Measurements from ENCODE around the gene HDAC11. TPM values are rescaled to one million over a fixed set of nuclear protein-coding genes. Genes with fewer than 3 reads are reported as not detected.
A peak's percentile ranks its signal among the peaks of the same experiment; 100 is the strongest.
"Not testable (repeated sequence)": the region's sequence is repeated elsewhere in the genome, so short reads cannot be mapped to it uniquely, and the experiment has no call there.

The HDAC11 gene
- 10 to 100 TPM; 24.0 to 36.1 TPM for total RNA-seq

DNA sequence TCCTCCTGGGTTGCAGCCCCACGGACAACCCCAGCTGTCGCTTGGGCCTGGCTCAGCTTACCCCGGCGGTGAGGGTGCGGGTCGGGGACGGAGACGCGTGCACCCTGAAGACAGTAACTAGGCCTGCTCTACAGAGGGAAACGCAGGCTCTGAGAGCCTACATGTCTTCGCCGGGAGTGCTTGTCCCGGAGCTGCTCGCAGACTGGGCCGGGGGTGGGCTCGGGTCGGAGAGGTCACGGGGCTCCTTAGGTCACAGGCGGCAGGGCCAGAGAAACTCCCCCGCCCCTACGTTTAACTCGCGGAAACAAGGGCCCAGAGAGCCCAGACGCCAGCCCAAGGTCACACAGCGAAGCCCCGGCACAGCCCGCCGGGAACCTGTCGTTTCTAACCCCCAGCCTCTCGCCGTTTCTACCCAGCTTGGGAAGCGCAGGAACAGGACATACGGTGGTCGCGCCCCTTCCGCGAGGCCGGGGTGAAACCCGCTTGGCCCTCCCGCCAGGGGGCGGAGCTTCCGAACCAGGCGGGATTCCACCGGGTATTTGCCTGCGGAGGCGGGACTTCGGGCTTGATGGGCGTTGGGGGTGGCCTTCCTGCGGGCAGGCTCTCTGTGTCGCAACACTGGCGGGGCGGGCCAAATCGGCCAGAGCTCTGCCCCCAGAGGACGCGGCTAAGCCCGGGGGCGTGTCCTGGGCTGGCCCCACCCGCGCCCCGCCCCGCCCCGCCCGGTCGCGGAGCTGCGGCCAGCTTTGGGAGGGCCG, at the start of gene HDAC11:
Gene HDAC11, plus strand, starts transcription at position 725 of the 758 bp plus-strand sequence. CDS start 42 bp downstream, outside the sequence.
- peak within 1 kb of the TSS; percentile 92 to 98 for H3K9ac ChIP-seq (ENCODE audit: low read depth in 2 of 2, low read length in 2 of 2)
- peak within 1 kb of the TSS; percentile 61 for H3K4me3 ChIP-seq
- H3K27ac ChIP-seq = peak within 1 kb of the TSS; percentile 75
- no peaks in the 10 kb centered on the region for H3K36me3 ChIP-seq
- peak; percentile 99 for DNase-seq
- H3K27me3 ChIP-seq = no peaks in the 10 kb centered on the region
- TF ChIP-seq, protein P1, sequence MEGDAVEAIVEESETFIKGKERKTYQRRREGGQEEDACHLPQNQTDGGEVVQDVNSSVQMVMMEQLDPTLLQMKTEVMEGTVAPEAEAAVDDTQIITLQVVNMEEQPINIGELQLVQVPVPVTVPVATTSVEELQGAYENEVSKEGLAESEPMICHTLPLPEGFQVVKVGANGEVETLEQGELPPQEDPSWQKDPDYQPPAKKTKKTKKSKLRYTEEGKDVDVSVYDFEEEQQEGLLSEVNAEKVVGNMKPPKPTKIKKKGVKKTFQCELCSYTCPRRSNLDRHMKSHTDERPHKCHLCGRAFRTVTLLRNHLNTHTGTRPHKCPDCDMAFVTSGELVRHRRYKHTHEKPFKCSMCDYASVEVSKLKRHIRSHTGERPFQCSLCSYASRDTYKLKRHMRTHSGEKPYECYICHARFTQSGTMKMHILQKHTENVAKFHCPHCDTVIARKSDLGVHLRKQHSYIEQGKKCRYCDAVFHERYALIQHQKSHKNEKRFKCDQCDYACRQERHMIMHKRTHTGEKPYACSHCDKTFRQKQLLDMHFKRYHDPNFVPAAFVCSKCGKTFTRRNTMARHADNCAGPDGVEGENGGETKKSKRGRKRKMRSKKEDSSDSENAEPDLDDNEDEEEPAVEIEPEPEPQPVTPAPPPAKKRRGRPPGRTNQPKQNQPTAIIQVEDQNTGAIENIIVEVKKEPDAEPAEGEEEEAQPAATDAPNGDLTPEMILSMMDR (IDR thresholded peaks at IDR 0.05) = no peak
- intact Hi-C loops (cut with DNase I) = no loop called here
- H3K9me3 ChIP-seq = no peaks in the 10 kb centered on the region
- peaks cover 6% of the 10 kb centered on the region for H3K4me1 ChIP-seq

- H3K9me3 ChIP-seq; intact Hi-C loops (cut with DNase I); H3K4me3 ChIP-seq; H3K27me3 ChIP-seq; H3K4me1 ChIP-seq; H3K9ac ChIP-seq (ENCODE audit: low read depth in 2 of 2, low read length in 2 of 2); H3K36me3 ChIP-seq; DNase-seq; H3K27ac ChIP-seq: not testable (repeated sequence)
These were observed 49.7 kb upstream of the HDAC11 start for GRCh38 chr3:13430411-13430875.

DNA sequence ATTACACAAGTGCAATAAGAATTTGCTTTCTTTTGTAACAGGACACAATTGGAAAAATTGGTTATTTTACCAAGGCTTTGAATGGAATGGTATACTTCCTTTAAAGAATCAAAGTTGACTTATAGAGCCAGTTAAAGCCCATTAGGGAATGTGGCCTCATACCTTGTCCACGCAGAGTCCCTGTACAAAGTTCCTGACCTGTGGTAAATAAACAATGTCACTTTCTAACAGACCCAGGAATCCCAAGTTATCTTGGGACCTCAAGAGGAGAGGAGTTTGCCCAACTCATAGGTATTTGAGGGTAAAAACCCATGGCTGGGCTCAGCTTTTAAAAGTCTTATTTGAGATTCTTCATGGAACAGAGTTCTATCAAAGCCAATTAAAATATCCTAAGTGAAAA, 48.0 kb upstream of the HDAC11 start:
- Histone ChIP-seq H3K9ac (ENCODE audit: low read depth in 2 of 2, low read length in 2 of 2) (no peak overlapping the region), H3K36me3 (no peaks in the 10 kb centered on the region), H3K9me3 (no peaks in the 10 kb centered on the region), H3K27me3 (no peaks in the 10 kb centered on the region), H3K4me3 (no peak overlapping the region), H3K27ac (no peak overlapping the region), H3K4me1 (no peaks in the 10 kb centered on the region)
- TF ChIP-seq, protein P1 (IDR thresholded peaks at IDR 0.05) = no peak
- intact Hi-C loops (cut with DNase I) = no loop called here
- DNase-seq = no peak

DNA sequence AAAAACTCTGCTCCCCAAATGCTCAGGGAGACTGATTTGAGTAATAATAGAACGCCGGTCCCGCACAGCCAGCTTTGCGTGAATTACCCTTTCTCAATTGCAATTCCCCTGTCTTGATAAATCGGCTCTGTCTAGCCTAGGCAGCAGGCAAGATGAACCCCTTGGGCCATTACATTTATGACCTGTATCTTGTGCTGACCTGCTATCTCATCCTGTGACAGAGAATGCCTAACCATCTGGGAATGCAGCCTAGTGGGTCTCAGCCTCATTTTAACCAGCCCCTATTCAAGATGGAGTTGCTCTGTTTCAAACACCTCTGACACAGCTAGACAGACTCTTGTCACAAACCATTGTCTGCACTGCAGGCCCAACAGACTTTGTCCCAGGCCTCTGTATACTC, 46.2 kb upstream of the HDAC11 start:
- Histone ChIP-seq H3K4me3 (no peak overlapping the region), H3K27me3 (no peaks in the 10 kb centered on the region), H3K27ac (no peak overlapping the region), H3K36me3 (no peaks in the 10 kb centered on the region), H3K4me1 (no peaks in the 10 kb centered on the region), H3K9me3 (no peaks in the 10 kb centered on the region), H3K9ac (ENCODE audit: low read depth in 2 of 2, low read length in 2 of 2) (no peak overlapping the region)
- DNase-seq = no peak
- intact Hi-C loops (cut with DNase I) = no loop called here
- TF ChIP-seq, protein P1 (IDR thresholded peaks at IDR 0.05) = no peak

- H3K4me3 ChIP-seq; H3K9me3 ChIP-seq; H3K9ac ChIP-seq (ENCODE audit: low read depth in 2 of 2, low read length in 2 of 2); DNase-seq; intact Hi-C loops (cut with DNase I); H3K36me3 ChIP-seq; H3K27me3 ChIP-seq; H3K27ac ChIP-seq; H3K4me1 ChIP-seq: not testable (repeated sequence)
These were observed 43.9 kb upstream of the HDAC11 start for GRCh38 chr3:13436213-13436612.

DNA sequence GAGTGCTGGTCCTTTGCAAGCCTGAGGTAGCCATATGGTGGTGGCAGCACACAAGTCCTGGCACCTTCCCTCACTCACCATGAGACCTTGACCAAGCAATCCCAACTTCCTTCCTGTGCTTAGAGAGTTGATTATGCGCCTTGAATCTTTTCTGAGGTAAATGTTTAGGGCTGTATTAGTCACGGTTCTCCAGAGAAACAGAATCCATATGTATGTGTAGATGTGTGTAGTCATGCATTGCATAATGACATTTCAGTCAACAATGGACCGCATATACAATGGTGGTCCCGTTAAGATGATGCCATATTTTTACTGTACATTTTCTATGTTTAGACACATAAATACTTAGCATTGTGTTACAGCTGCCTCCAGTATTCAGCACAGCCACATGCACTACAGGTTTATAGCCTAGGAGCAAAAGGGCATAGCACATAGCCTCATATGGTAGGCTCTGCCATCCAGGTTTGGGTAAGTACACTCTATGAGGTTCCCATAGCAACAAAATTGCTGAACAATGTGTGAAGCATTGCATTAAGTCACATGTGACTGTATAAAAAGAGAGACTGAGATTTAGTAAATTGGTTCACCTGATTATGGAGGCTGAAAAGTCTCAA, 39.8 kb upstream of the HDAC11 start:
- Histone ChIP-seq H3K4me3 (no peak overlapping the region), H3K27ac (no peak overlapping the region), H3K27me3 (no peaks in the 10 kb centered on the region), H3K36me3 (no peaks in the 10 kb centered on the region), H3K9me3 (no peaks in the 10 kb centered on the region), H3K9ac (ENCODE audit: low read depth in 2 of 2, low read length in 2 of 2) (no peak overlapping the region), H3K4me1 (no peaks in the 10 kb centered on the region)
- TF ChIP-seq, protein P1 (IDR thresholded peaks at IDR 0.05) = no peak
- intact Hi-C loops (cut with DNase I) = no loop called here
- no peak for DNase-seq

- intact Hi-C loops (cut with DNase I); H3K9ac ChIP-seq (ENCODE audit: low read depth in 2 of 2, low read length in 2 of 2); H3K27ac ChIP-seq; DNase-seq; H3K27me3 ChIP-seq; H3K9me3 ChIP-seq; H3K4me3 ChIP-seq; H3K4me1 ChIP-seq; H3K36me3 ChIP-seq: not testable (repeated sequence)
These were observed 37.2 kb upstream of the HDAC11 start for GRCh38 chr3:13442882-13443281.

Measured in colonic mucosa (tissue), 4 donors.